Measurements from ENCODE around the gene C2CD4D. TPM values are rescaled to one million over a fixed set of nuclear protein-coding genes. Genes with fewer than 3 reads are reported as not detected.

The C2CD4D gene
- total and polyA plus RNA-seq, 2 of the 13 experiments (the other 11 are each of a cell fraction or from before 2014, with no cell fraction given): not detected

DNA sequence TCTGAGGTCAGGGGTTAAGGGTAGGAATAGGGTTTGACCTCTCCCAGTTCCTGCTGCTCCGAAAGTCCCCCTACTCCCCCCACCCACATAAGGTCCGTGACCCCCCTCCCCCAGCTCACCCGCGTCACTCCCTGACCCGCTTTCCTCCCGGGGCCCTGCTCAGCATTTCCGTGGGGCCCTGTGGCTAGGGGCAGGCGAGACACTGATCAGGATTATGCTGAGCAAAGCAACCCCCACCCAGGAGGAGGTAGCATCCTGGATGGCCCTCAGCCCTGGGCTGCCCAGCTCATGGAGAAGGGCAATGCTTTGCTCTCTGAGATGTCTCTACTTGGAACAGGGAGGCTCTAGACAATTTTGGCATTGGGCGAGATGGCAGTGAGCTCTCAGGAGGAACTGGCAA lies 11.8 kb downstream of the C2CD4D start:
- Histone ChIP-seq H3K4me2 (ENCODE audit: low read depth, low read length) (no peak overlapping the region), H3K27me3 (ENCODE audit: control insufficient read depth in 1 of 2, insufficient read depth in 2 of 2, low read length in 2 of 2) (no peaks in the 10 kb centered on the region; a peak in 2 of 5 replicates), H3K9me3 (ENCODE audit: low read length) (no peaks in the 10 kb centered on the region), H3K27ac (ENCODE audit: extremely low read length, insufficient read depth, low read length) (no peak overlapping the region), H3K9ac (ENCODE audit: insufficient read depth, low read depth, low read length) (no peak overlapping the region), H3K36me3 (replicated peaks in 1 of 2; ENCODE audit: control insufficient read depth in 1 of 2, insufficient read depth in 2 of 2, low read length in 2 of 2) (no peaks in the 10 kb centered on the region), H3K4me3 (replicated peaks in 1 of 3; ENCODE audit: insufficient read depth in 1 of 3, low read depth in 2 of 3, low read length in 3 of 3) (no peak overlapping the region), H2AFZ (ENCODE audit: low read length) (no peak overlapping the region), H3K79me2 (ENCODE audit: insufficient read depth, low read length) (no peaks in the 10 kb centered on the region), H3K4me1 (ENCODE audit: insufficient read depth, low read length) (peaks cover 30% of the 10 kb centered on the region), H4K20me1 (ENCODE audit: insufficient read depth, low read length) (no peaks in the 10 kb centered on the region)
- ATAC-seq: no peak
- BruUV-seq (replicated peaks): no TSS peak
- FAIRE-seq: no peak
- intact Hi-C loops (cut with micrococcal nuclease; ENCODE audit: unreplicated experiment) (no loop called here), in situ Hi-C loops (cut with HindIII; ENCODE audit: extremely low pct_ligation_motif_present, low pct_unique_long_range_greater_than_20kb) (no loop called here)
- DNase-seq (ENCODE audit: low spot score): no peak
- 92% methylated on average over 9 of the region's 9 CpGs for WGBS (ENCODE audit: low lambda C conversion rate)
- TF ChIP-seq ZNF850 (CRISPR knock-in tag; conservative IDR thresholded peaks at IDR 0.05) (no peak), BHLHE40 (IDR thresholded peaks at IDR 0.05; ENCODE audit: low read length) (no peak), BRF2 (CRISPR knock-in tag; IDR thresholded peaks at IDR 0.05) (no peak), NCOA5 (CRISPR knock-in tag; IDR thresholded peaks at IDR 0.05) (no peak), POLR2G (IDR thresholded peaks at IDR 0.05; ENCODE audit: low read depth, low read length) (no peak), HES4 (CRISPR knock-in tag; IDR thresholded peaks at IDR 0.05; ENCODE audit: borderline replicate concordance) (no peak), TAF15 (IDR thresholded peaks at IDR 0.05; ENCODE audit: low read depth, low read length, poor library complexity, severe bottlenecking) (no peak), CENPT (CRISPR knock-in tag; IDR thresholded peaks at IDR 0.05; ENCODE audit: low read depth) (no peak), ZNF30 (CRISPR knock-in tag; IDR thresholded peaks at IDR 0.05) (no peak), ZNF496 (CRISPR knock-in tag; IDR thresholded peaks at IDR 0.05; ENCODE audit: insufficient replicate concordance) (no peak), RNF2 (conservative IDR thresholded peaks at IDR 0.05; ENCODE audit: low read depth) (no peak), RFXAP (CRISPR knock-in tag; IDR thresholded peaks at IDR 0.05; ENCODE audit: borderline replicate concordance) (no peak), ZNF235 (CRISPR knock-in tag; IDR thresholded peaks at IDR 0.05; ENCODE audit: borderline replicate concordance) (no peak), CHCHD3 (CRISPR knock-in tag; IDR thresholded peaks at IDR 0.05) (no peak), TOE1 (CRISPR knock-in tag; IDR thresholded peaks at IDR 0.05) (no peak)
- TF ChIP-seq, protein P1, sequence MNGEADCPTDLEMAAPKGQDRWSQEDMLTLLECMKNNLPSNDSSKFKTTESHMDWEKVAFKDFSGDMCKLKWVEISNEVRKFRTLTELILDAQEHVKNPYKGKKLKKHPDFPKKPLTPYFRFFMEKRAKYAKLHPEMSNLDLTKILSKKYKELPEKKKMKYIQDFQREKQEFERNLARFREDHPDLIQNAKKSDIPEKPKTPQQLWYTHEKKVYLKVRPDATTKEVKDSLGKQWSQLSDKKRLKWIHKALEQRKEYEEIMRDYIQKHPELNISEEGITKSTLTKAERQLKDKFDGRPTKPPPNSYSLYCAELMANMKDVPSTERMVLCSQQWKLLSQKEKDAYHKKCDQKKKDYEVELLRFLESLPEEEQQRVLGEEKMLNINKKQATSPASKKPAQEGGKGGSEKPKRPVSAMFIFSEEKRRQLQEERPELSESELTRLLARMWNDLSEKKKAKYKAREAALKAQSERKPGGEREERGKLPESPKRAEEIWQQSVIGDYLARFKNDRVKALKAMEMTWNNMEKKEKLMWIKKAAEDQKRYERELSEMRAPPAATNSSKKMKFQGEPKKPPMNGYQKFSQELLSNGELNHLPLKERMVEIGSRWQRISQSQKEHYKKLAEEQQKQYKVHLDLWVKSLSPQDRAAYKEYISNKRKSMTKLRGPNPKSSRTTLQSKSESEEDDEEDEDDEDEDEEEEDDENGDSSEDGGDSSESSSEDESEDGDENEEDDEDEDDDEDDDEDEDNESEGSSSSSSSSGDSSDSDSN (CRISPR knock-in tag; IDR thresholded peaks at IDR 0.05): no peak
- CTCF ChIA-PET (ENCODE audit: low intra/inter-chr PET ratio, low total read pairs): no interaction called here
- POLR2A ChIA-PET: no interaction called here

Data from HepG2 (cell line).